ENCODE results near the gene MDN1. TPM values are rescaled to one million over a fixed set of nuclear protein-coding genes. Genes with fewer than 3 reads are reported as not detected.

The MDN1 gene
- total and polyA plus RNA-seq, 10 donors, result 23.0 to 56.3 (median 36.7) TPM

- no peak for DNase-seq
- H3K4me3 ChIP-seq, result no peak overlapping the region
- H3K9me3 ChIP-seq, result no peaks in the 10 kb centered on the region
- no peaks in the 10 kb centered on the region for H3K27me3 ChIP-seq (replicated peaks in 1 of 7)
- TF ChIP-seq POLR2A (IDR thresholded peaks at IDR 0.05) (no peak), CTCF (IDR thresholded peaks at IDR 0.05 in 8 of 11, conservative IDR thresholded peaks at IDR 0.05 in 3 of 11) (no peak), POLR2AphosphoS5 (IDR thresholded peaks at IDR 0.05) (no peak)
- H3K27ac ChIP-seq, result no peak overlapping the region
- peaks cover 0 to 18% (median 10%) of the 10 kb centered on the region in 6 donors for H3K4me1 ChIP-seq
- H3K36me3 ChIP-seq, result no peaks in the 10 kb centered on the region
- intact Hi-C loops (cut with DNase I; ENCODE audit: low total_unique reads), result loop anchor here (10.0 kb wide), 2 partner anchors 165 to 615 kb away; partner anchors contain the start of gene ANKRD6
- 79 to 89% (median 87%) methylated on average over 7 of the region's 7 CpGs for WGBS, 5 donors
Measured at GRCh38 chr6:89599727-89600126, 219.9 kb downstream of the MDN1 start.

GRCh38 chr6:89597988-89598387 lies 221.6 kb downstream of the MDN1 start:
- Histone ChIP-seq H3K4me1 (peaks cover 0 to 18% (median 10%) of the 10 kb centered on the region in 6 donors), H3K9me3 (no peaks in the 10 kb centered on the region), H3K27me3 (replicated peaks in 1 of 7) (no peaks in the 10 kb centered on the region), H3K36me3 (no peaks in the 10 kb centered on the region), H3K4me3 (no peak overlapping the region), H3K27ac (no peak overlapping the region)
- no peak for DNase-seq
- TF ChIP-seq POLR2A (IDR thresholded peaks at IDR 0.05) (no peak), CTCF (IDR thresholded peaks at IDR 0.05 in 8 of 11, conservative IDR thresholded peaks at IDR 0.05 in 3 of 11) (no peak), POLR2AphosphoS5 (IDR thresholded peaks at IDR 0.05) (no peak)
- intact Hi-C loops (cut with DNase I; ENCODE audit: low total_unique reads), result no loop called here
- 20 to 45% (median 32%) methylated on average over 3 of the region's 3 CpGs for WGBS, 5 donors

GRCh38 chr6:89597372-89597771 lies 222.2 kb downstream of the MDN1 start:
- Histone ChIP-seq H3K27me3 (replicated peaks in 1 of 7) (no peaks in the 10 kb centered on the region), H3K4me1 (peaks cover 0 to 18% (median 10%) of the 10 kb centered on the region in 6 donors), H3K27ac (no peak overlapping the region), H3K36me3 (no peaks in the 10 kb centered on the region), H3K4me3 (no peak overlapping the region), H3K9me3 (no peaks in the 10 kb centered on the region)
- DNase-seq, result no peak
- WGBS, 5 donors, result 44 to 81% (median 60%) methylated on average over 2 of the region's 2 CpGs
- TF ChIP-seq POLR2A (IDR thresholded peaks at IDR 0.05) (no peak), CTCF (IDR thresholded peaks at IDR 0.05 in 8 of 11, conservative IDR thresholded peaks at IDR 0.05 in 3 of 11) (no peak), POLR2AphosphoS5 (IDR thresholded peaks at IDR 0.05) (no peak)
- intact Hi-C loops (cut with DNase I; ENCODE audit: low total_unique reads), result no loop called here

GRCh38 chr6:89596484-89596883 lies 223.1 kb downstream of the MDN1 start:
- DNase-seq, result no peak
- Histone ChIP-seq H3K4me1 (peaks cover 0 to 18% (median 10%) of the 10 kb centered on the region in 6 donors), H3K27ac (peak overlapping the region in 3 of 8 donors; percentile 9 to 43 (median 10)), H3K9me3 (no peaks in the 10 kb centered on the region), H3K36me3 (no peaks in the 10 kb centered on the region), H3K4me3 (no peak overlapping the region), H3K27me3 (replicated peaks in 1 of 7) (no peaks in the 10 kb centered on the region)
- intact Hi-C loops (cut with DNase I; ENCODE audit: low total_unique reads), result no loop called here
- 91 to 100% (median 94%) methylated on average over 1 of the region's 1 CpG for WGBS, 5 donors
- no peak for TF ChIP-seq POLR2AphosphoS5 (IDR thresholded peaks at IDR 0.05)
- no peak for TF ChIP-seq POLR2A (IDR thresholded peaks at IDR 0.05)
- no peak for TF ChIP-seq CTCF (IDR thresholded peaks at IDR 0.05 in 8 of 11, conservative IDR thresholded peaks at IDR 0.05 in 3 of 11)
